HCT116 (cell line): ENCODE measurements around the gene TROAP. TPM values are rescaled to one million over a fixed set of nuclear protein-coding genes. Genes with fewer than 3 reads are reported as not detected.

ENCODE experiments used
- ATAC-seq: fragments of 200-7000 bp; cut with Tn5 transposase; 2 replicates; pipeline ENCODE4 v1.9.1; 2020; ENCODE audit warnings: mild to moderate bottlenecking, moderate library complexity
- BruUV-seq: library from RNA; stranded (reverse); fragments of 400-500 nt; replicated peaks from 2 replicates; lab custom pipeline; 2021; lab: Mats Ljungman, UMichigan
- CTCF ChIA-PET: fragments of 300-600 bp; sonication (Branson Sonifier 250); formaldehyde crosslinking; loops from one replicate; lab custom pipeline; 2021; ENCODE audit warnings: antibody characterized with exemption; lab: Charles Lee
- POLR2A ChIA-PET: fragments of 300-600, 350-600 bp; sonication (Branson Sonifier 250); formaldehyde crosslinking; loops from one replicate; lab custom pipeline; 2021; ENCODE audit warnings: antibody characterized with exemption; lab: Charles Lee
- RAD21 ChIA-PET, 2 experiments: fragments of 300-600 bp; sonication (Branson Sonifier 250); formaldehyde crosslinking; loops; one replicate each; lab custom pipeline; 2023; ENCODE audit warnings: low total read pairs in 2 of 2; ENCODE audit not compliant: uncharacterized antibody in 2 of 2, unreplicated experiment in 2 of 2, low non-redundant PET in 1 of 2; lab: Charles Lee
- DNase-seq: peaks from one replicate; pipeline ENCODE4 v3.0.0-alpha.2; 2010; ENCODE audit warnings: low read depth, low spot score
- H2AFZ ChIP-seq: fragments of 200-600 bp; shearing (Covaris generic), sonication (generic); 2 replicates; pipeline ENCODE4 v1.6.1; 2017; ENCODE audit warnings: low read depth, mixed run types, mixed read lengths, antibody characterized with exemption, low read length; ENCODE audit not compliant: poor library complexity, severe bottlenecking
- H3K27ac ChIP-seq: 2 replicates; pipeline ENCODE4 v1.5.1; 2012; ENCODE audit warnings: low read depth, low read length
- H3K27me3 ChIP-seq: fragments of 200-600 bp; sonication (generic); 2 replicates; pipeline ENCODE4 v1.6.1; 2016; ENCODE audit warnings: mixed run types, low read length, mixed read lengths; ENCODE audit not compliant: insufficient read depth
- H3K36me3 ChIP-seq, 2 experiments: fragments of 200-500 bp in 1 of 2; fragments of 200-600 bp in 1 of 2; sonication (Bioruptor generic) in 1 of 2; sonication (generic) in 1 of 2; 2 replicates each; pipeline versions ENCODE4 v1.5.1 to v1.6.1; 2014 to 2016; ENCODE audit warnings: low read length in 2 of 2, inconsistent platforms in 1 of 2, mixed read lengths in 1 of 2, mixed run types in 1 of 2; ENCODE audit not compliant: insufficient read depth in 2 of 2, control insufficient read depth in 1 of 2
- H3K4me1 ChIP-seq, 2 experiments: fragments of 200-600 bp in 1 of 2; sonication (generic) in 1 of 2; 2 replicates each; pipeline versions ENCODE4 v1.5.1 to v1.6.1; 2012 to 2017; ENCODE audit warnings: low read length in 2 of 2, inconsistent platforms in 1 of 2, mild to moderate bottlenecking in 1 of 2, mixed read lengths in 1 of 2, mixed run types in 1 of 2, moderate library complexity in 1 of 2; ENCODE audit not compliant: insufficient read depth in 2 of 2, control insufficient read depth in 1 of 2
- H3K4me2 ChIP-seq: fragments of 200-600 bp; sonication (generic); 2 replicates; pipeline ENCODE4 v1.6.1; 2017; ENCODE audit warnings: mixed run types, low read length, mixed read lengths
- H3K4me3 ChIP-seq, 2 experiments: fragments of 200-600 bp in 1 of 2; sonication (generic) in 1 of 2; replicated peaks in 1 of 2; 2 replicates each; pipeline ENCODE4 v1.5.1; 2011 to 2016; ENCODE audit warnings: low read length in 2 of 2, control low read depth in 1 of 2, low read depth in 1 of 2, mild to moderate bottlenecking in 1 of 2, mixed read lengths in 1 of 2, mixed run types in 1 of 2
- H3K79me2 ChIP-seq: fragments of 200-600 bp; sonication (generic); 2 replicates; pipeline ENCODE4 v1.6.1; 2017; ENCODE audit warnings: mild to moderate bottlenecking, mixed run types, low read length, moderate library complexity, mixed read lengths; ENCODE audit not compliant: insufficient read depth
- H3K9ac ChIP-seq: fragments of 200-600 bp; sonication (generic); 2 replicates; pipeline ENCODE4 v1.6.1; 2016; ENCODE audit warnings: low read length, mixed read lengths
- H3K9me2 ChIP-seq: fragments of 200-600 bp; sonication (generic), shearing (Covaris generic); 2 replicates; pipeline ENCODE4 v1.6.1; 2017; ENCODE audit warnings: mixed run types, mild to moderate bottlenecking, moderate library complexity; ENCODE audit not compliant: insufficient read depth
- H3K9me3 ChIP-seq, 2 experiments: fragments of 200-500 bp in 1 of 2; fragments of 200-600 bp in 1 of 2; sonication (Bioruptor generic) in 1 of 2; sonication (generic) in 1 of 2; 2 replicates each; pipeline ENCODE4 v1.6.1; 2014 to 2017; ENCODE audit warnings: low read length in 2 of 2, mixed read lengths in 2 of 2, inconsistent platforms in 1 of 2, low read depth in 1 of 2, mild to moderate bottlenecking in 1 of 2, mixed run types in 1 of 2, moderate library complexity in 1 of 2; ENCODE audit not compliant: control insufficient read depth in 1 of 2, insufficient read depth in 1 of 2
- H4K20me1 ChIP-seq: fragments of 200-600 bp; sonication (generic), shearing (Covaris generic); 2 replicates; pipeline ENCODE4 v1.6.1; 2017; ENCODE audit warnings: mixed run types, mild to moderate bottlenecking, moderate library complexity; ENCODE audit not compliant: insufficient read depth
- CEBPB ChIP-seq: IDR thresholded peaks from 2 replicates; pipeline ENCODE4 v1.6.1; 2012; ENCODE audit warnings: low read depth
- JUND ChIP-seq: IDR thresholded peaks from 2 replicates; pipeline ENCODE4 v1.6.1; 2012
- RAD21 ChIP-seq: IDR thresholded peaks from 2 replicates; pipeline ENCODE4 v1.6.1; 2012; ENCODE audit warnings: low read depth, mild to moderate bottlenecking
- intact Hi-C: fragments of 100-400 bp; cut with micrococcal nuclease; formaldehyde crosslinking; loops from 2 replicates; pipeline ENCODE4 v1.10.0; 2022
- total RNA-seq: library from RNA; stranded (reverse); gene quantifications from one replicate; pipeline ENCODE4 v1.2.1, GENCODE V29; 2021; ENCODE audit not compliant: unreplicated experiment
- TF ChIP-seq, protein P1 (sequence below), 3 experiments: fragments of 200-600 bp in 1 of 3; sonication (generic) in 1 of 3; IDR thresholded peaks in 2 of 3; conservative IDR thresholded peaks in 1 of 3; 2 replicates each; pipeline ENCODE4 v1.5.1; 2012 to 2017; ENCODE audit warnings: low read depth in 2 of 3, low read length in 2 of 3, antibody characterized with exemption in 1 of 3, borderline replicate concordance in 1 of 3, control low read depth in 1 of 3, mild to moderate bottlenecking in 1 of 3, mixed read lengths in 1 of 3, mixed run types in 1 of 3, moderate library complexity in 1 of 3; ENCODE audit not compliant: insufficient read depth in 1 of 3

The TROAP gene
- total RNA-seq, 1 experiment from 2014 or later = 99.1 TPM

DNA sequence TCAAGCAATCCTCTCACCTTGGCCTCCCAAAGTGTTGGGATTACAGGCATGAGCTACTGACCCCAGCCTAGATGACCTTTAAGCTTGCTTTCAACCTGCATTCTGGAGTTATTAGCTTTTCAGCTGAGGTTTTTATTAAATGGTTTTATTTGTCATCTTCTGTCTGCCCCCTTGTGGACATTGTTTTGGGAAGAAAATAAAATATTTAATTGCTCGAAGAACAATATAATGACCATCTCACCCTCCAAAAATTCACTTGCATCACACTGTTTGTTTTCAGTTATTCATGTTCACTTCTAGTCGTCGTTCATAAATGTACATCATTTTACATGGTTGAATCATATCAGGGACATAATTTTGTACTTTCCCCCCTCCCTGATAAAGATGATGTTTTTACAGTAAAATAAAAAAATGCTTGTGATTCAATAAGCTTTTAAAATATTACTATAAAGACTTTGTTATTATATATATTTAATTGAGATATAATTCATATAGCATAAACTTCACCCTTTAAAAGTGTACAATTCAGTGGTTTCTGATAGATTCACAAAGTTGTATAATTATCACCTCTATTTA, 34.1 kb downstream of the TROAP start:
- Histone ChIP-seq H3K9me3 (no peaks in the 10 kb centered on the region), H3K27me3 (no peaks in the 10 kb centered on the region), H3K9ac (no peak overlapping the region), H3K79me2 (no peaks in the 10 kb centered on the region), H2AFZ (no peak overlapping the region), H3K27ac (peak overlapping the region; percentile 38; the same call in 1 of the 2 replicates), H3K4me1 (peaks cover 30 to 35% of the 10 kb centered on the region in 2 experiments), H4K20me1 (no peaks in the 10 kb centered on the region), H3K4me3 (no peak overlapping the region), H3K4me2 (peak overlapping the region; percentile 54), H3K9me2 (no peaks in the 10 kb centered on the region), H3K36me3 (peaks cover 0 to 2% of the 10 kb centered on the region in 2 experiments; a peak in 1 of 4 replicates)
- ATAC-seq (no peak), DNase-seq (no peak)
- TF ChIP-seq, protein P1, sequence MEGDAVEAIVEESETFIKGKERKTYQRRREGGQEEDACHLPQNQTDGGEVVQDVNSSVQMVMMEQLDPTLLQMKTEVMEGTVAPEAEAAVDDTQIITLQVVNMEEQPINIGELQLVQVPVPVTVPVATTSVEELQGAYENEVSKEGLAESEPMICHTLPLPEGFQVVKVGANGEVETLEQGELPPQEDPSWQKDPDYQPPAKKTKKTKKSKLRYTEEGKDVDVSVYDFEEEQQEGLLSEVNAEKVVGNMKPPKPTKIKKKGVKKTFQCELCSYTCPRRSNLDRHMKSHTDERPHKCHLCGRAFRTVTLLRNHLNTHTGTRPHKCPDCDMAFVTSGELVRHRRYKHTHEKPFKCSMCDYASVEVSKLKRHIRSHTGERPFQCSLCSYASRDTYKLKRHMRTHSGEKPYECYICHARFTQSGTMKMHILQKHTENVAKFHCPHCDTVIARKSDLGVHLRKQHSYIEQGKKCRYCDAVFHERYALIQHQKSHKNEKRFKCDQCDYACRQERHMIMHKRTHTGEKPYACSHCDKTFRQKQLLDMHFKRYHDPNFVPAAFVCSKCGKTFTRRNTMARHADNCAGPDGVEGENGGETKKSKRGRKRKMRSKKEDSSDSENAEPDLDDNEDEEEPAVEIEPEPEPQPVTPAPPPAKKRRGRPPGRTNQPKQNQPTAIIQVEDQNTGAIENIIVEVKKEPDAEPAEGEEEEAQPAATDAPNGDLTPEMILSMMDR (IDR thresholded peaks at IDR 0.05 in 2 of 3, conservative IDR thresholded peaks at IDR 0.05 in 1 of 3; ENCODE audit: borderline replicate concordance in 1 of 3, insufficient read depth in 1 of 3, low read depth in 2 of 3, low read length in 2 of 3) = peak; percentile 44 to 74 (median 67); a peak in 5 of 6 replicates
- no peak for TF ChIP-seq JUND
- TF ChIP-seq CEBPB = no peak
- peak; percentile 61 for TF ChIP-seq RAD21
- BruUV-seq = no TSS peak
- CTCF ChIA-PET = interaction anchor here (0.5 to 6.9 kb wide), 26 partner anchors 9 to 1920 kb away, joined by 3 to 261 read pairs (median 8); partner anchors contain the start of genes DNAJC22, PRPH, SPATS2 and TROAP
- POLR2A ChIA-PET = interaction anchor here (0.9 to 3.5 kb wide), 5 partner anchors 9 to 226 kb away, joined by 3 to 16 read pairs (median 4); partner anchors contain the start of genes DNAJC22 and TUBA1B
- RAD21 ChIA-PET = interaction anchor here (0.6 to 3.5 kb wide), 9 partner anchors 10 to 212 kb away, joined by 3 to 33 read pairs (median 7); no protein-coding TSS in a partner anchor
- intact Hi-C loops = loop anchor here (1.0 to 5.0 kb wide), 3 partner anchors 26 to 210 kb away; partner anchors contain the start of gene MCRS1
